Heart left ventricle (tissue), 16 donors: ENCODE results near the gene NEUROG3. TPM values are rescaled to one million over a fixed set of nuclear protein-coding genes. Genes with fewer than 3 reads are reported as not detected.

Experiments
- ATAC-seq, 4 donors: fragments of 200-7000 bp; cut with Tn5 transposase; one replicate each; pipeline ENCODE4 v1.9.1; 2020 to 2022; ENCODE audit warnings: moderate library complexity in 4 of 4, mild to moderate bottlenecking in 3 of 4, moderate number of reproducible peaks in 1 of 4
- DNase-seq, 5 donors: peaks; one replicate each; pipeline ENCODE4 v3.0.0-alpha.2; 2020
- H3K27ac ChIP-seq, 12 donors: fragments of 200-600 bp; sonication (generic) in 4 of 12; one replicate each; pipeline versions ENCODE4 v1.5.0 to v1.8.0; 2016 to 2022; ENCODE audit warnings: mild to moderate bottlenecking in 2 of 12
- H3K27me3 ChIP-seq, 9 donors: fragments of 200-600 bp; sonication (generic) in 2 of 9; one replicate each; pipeline versions ENCODE4 v1.5.1 to v1.8.0; 2016 to 2022; ENCODE audit warnings: mild to moderate bottlenecking in 3 of 9
- H3K36me3 ChIP-seq, 9 donors: fragments of 200-600 bp; sonication (generic) in 2 of 9; one replicate each; pipeline versions ENCODE4 v1.5.0 to v1.8.0; 2018 to 2022; ENCODE audit warnings: mild to moderate bottlenecking in 2 of 9
- H3K4me1 ChIP-seq, 12 donors: fragments of 200-600 bp; sonication (generic) in 4 of 12; one replicate each; pipeline versions ENCODE4 v1.5.0 to v1.8.0; 2016 to 2022; ENCODE audit warnings: mild to moderate bottlenecking in 3 of 12
- H3K4me3 ChIP-seq, 12 donors: fragments of 200-600 bp; sonication (generic) in 4 of 12; one replicate each; pipeline versions ENCODE4 v1.5.0 to v1.8.0; 2017 to 2022; ENCODE audit warnings: mild to moderate bottlenecking in 9 of 12, moderate library complexity in 4 of 12
- H3K9me3 ChIP-seq, 12 donors: fragments of 200-600 bp; sonication (generic) in 4 of 12; one replicate each; pipeline versions ENCODE4 v1.5.0 to v1.8.0; 2016 to 2022; ENCODE audit warnings: mild to moderate bottlenecking in 1 of 12
- CTCF ChIP-seq, 12 donors: fragments of 200-600 bp; sonication (generic) in 4 of 12; IDR thresholded peaks; one replicate each; pipeline versions ENCODE4 v1.5.0 to v1.8.0; 2018 to 2022; ENCODE audit warnings: antibody characterized with exemption in 12 of 12, mild to moderate bottlenecking in 5 of 12
- POLR2A ChIP-seq, 2 donors: fragments of 450-650 bp; IDR thresholded peaks; one replicate each; pipeline ENCODE4 v1.6.1; 2017; ENCODE audit warnings: antibody characterized with exemption in 2 of 2, mild to moderate bottlenecking in 2 of 2, moderate library complexity in 2 of 2
- WGBS, 4 donors: extraction: QIAGEN DNeasy Blood & Tissue Kit in 2 of 4; methylation state at CpG; one replicate each; pipeline versions ENCODE4 v1.1.5 to v1.1.7; 2013 to 2018; 5-methylcytosine and 5-hydroxymethylcytosine counted together
- intact Hi-C, 10 donors: fragments of 100-400 bp; cut with DNase I; formaldehyde crosslinking; loops; one replicate each; pipeline versions ENCODE4 v1.11.1 to v1.14.2; 2022
- polyA plus RNA-seq, 2 donors: library from polyadenylated mRNA; stranded (reverse); fragments of 200-250 nt; gene quantifications; one replicate each; pipeline ENCODE4 v1.2.3, GENCODE V29; 2013
- total RNA-seq, 9 donors: library from RNA; depleted of rRNA in 2 of 9; stranded (reverse); fragments of >200 nt in 2 of 9; fragmentation: NEBNext Ultra II Directional in 3 of 9; extraction: Animal tissue kit (Norgen Biotek cat#: 25700) in 3 of 9; gene quantifications; one replicate each; pipeline versions ENCODE4 v1.1.0 to v1.2.4, GENCODE V29; 2016 to 2023
- donor health status: ischemic (EF 13 %, LVEDD 7.1; RV severe dilation, severe dysfunction).
- donor health status: healthy with polysubstance abuse.
- donor health status: DM: no; HTN: yes; CAD: no.
- donor health status: DM: no; HTN: no; CAD: no.
- donor health status: ischemic (EF 25% LVEDD 6.9; RV normal size, moderate dysfunction).
- donor health status: ischemic (EF 25% LVEDD 5.7; RV mildly dilated, moderate dysfunction).
- donor health status: healthy.
- donor health status: DM: yes; HTN: yes; CAD: no.
- donor health status: ischemic (EF 35%, LVEDD 5.7; RV mildly dilated, moderate dysfunction).
- donor health status: nonischemic (EF 11% LVEDD 7.7; RV severe dilation, severe dysfunction).
- donor health status: DM: yes; HTN: yes; CAD: no.
- donor health status: PGD.
- donor health status: ischemic (EF 29% LVEDD 5.4; RV normal size, mild dysfunction).
- donor health status: nonischemic (EF 23%, LVEDD 6.1; RV moderate dilation, normal function).

The NEUROG3 gene
- total and polyA plus RNA-seq, 11 donors = not detected

- Histone ChIP-seq H3K27me3 (peaks cover 0 to 54% (median 12%) of the 10 kb centered on the region in 9 donors), H3K4me3 (no peak overlapping the region), H3K27ac (no peak overlapping the region), H3K9me3 (peaks cover 0 to 5% (median 0%) of the 10 kb centered on the region in 12 donors), H3K4me1 (no peaks in the 10 kb centered on the region), H3K36me3 (no peaks in the 10 kb centered on the region)
- DNase-seq (no peak), ATAC-seq (no peak)
- WGBS, 4 donors = 61 to 76% (median 73%) methylated on average over 5 of the region's 5 CpGs
- TF ChIP-seq POLR2A (IDR thresholded peaks at IDR 0.05) = no peak
- intact Hi-C loops = no loop called here
These were observed 27.6 kb upstream of the NEUROG3 start for GRCh38 chr10:69600761-69601330.

GRCh38 chr10:69588358-69588757 is 15.1 kb upstream of the NEUROG3 start:
- WGBS, 4 donors = 18 to 34% (median 25%) methylated on average over 3 of the region's 3 CpGs
- no peak for DNase-seq
- intact Hi-C loops = no loop called here

GRCh38 chr10:69584624-69585023 is 11.4 kb upstream of the NEUROG3 start:
- TF ChIP-seq CTCF (IDR thresholded peaks at IDR 0.05) (no peak), POLR2A (IDR thresholded peaks at IDR 0.05) (no peak)
- Histone ChIP-seq H3K36me3 (no peaks in the 10 kb centered on the region), H3K27ac (no peak overlapping the region), H3K4me1 (no peaks in the 10 kb centered on the region), H3K27me3 (peaks cover 0 to 24% (median 8%) of the 10 kb centered on the region in 9 donors), H3K9me3 (no peaks in the 10 kb centered on the region), H3K4me3 (no peak overlapping the region)
- 80 to 87% (median 84%) methylated on average over 3 of the region's 3 CpGs for WGBS, 4 donors
- no peak for DNase-seq
- ATAC-seq = no peak
- intact Hi-C loops = no loop called here

More at GRCh38 chr10:69588358-69588757, 15.1 kb upstream of the NEUROG3 start:
- no peaks in the 10 kb centered on the region for H3K27me3 ChIP-seq
- no peak overlapping the region for H3K27ac ChIP-seq
- no peaks in the 10 kb centered on the region for H3K4me1 ChIP-seq
- no peak overlapping the region for H3K4me3 ChIP-seq
- H3K9me3 ChIP-seq = no peaks in the 10 kb centered on the region
- ATAC-seq = no peak
- TF ChIP-seq CTCF (IDR thresholded peaks at IDR 0.05) (no peak), POLR2A (IDR thresholded peaks at IDR 0.05) (no peak)
- H3K36me3 ChIP-seq = no peaks in the 10 kb centered on the region

GRCh38 chr10:69583106-69583505 is 9.9 kb upstream of the NEUROG3 start:
- no peak for TF ChIP-seq CTCF (IDR thresholded peaks at IDR 0.05)
- TF ChIP-seq POLR2A (IDR thresholded peaks at IDR 0.05) = no peak
- no peak overlapping the region for H3K4me3 ChIP-seq
- no peak for ATAC-seq

GRCh38 chr10:69580435-69580834 is 7.2 kb upstream of the NEUROG3 start:
- ATAC-seq (no peak), DNase-seq (no peak)
- no peaks in the 10 kb centered on the region for H3K4me1 ChIP-seq
- 71 to 81% (median 76%) methylated on average over 5 of the region's 5 CpGs for WGBS, 4 donors
- peaks cover 14 to 63% (median 43%) of the 10 kb centered on the region in 9 donors for H3K27me3 ChIP-seq
- no peak for TF ChIP-seq POLR2A (IDR thresholded peaks at IDR 0.05)
- H3K9me3 ChIP-seq = no peaks in the 10 kb centered on the region
- H3K4me3 ChIP-seq = no peak overlapping the region
- no peak overlapping the region for H3K27ac ChIP-seq
- intact Hi-C loops = no loop called here
- no peaks in the 10 kb centered on the region for H3K36me3 ChIP-seq

More at GRCh38 chr10:69583106-69583505, 9.9 kb upstream of the NEUROG3 start:
- Histone ChIP-seq H3K36me3 (no peaks in the 10 kb centered on the region), H3K9me3 (no peaks in the 10 kb centered on the region), H3K4me1 (no peaks in the 10 kb centered on the region), H3K27ac (no peak overlapping the region), H3K27me3 (peaks cover 0 to 37% (median 19%) of the 10 kb centered on the region in 9 donors)
- intact Hi-C loops = no loop called here
- WGBS, 4 donors = 56 to 69% (median 67%) methylated on average over 2 of the region's 2 CpGs
- DNase-seq = no peak
